NCI-H2029 treated with DMSO at 0.1 percent for 48 hours (cell line): Measurements from ENCODE around the gene TM9SF4.
"Not testable (repeated sequence)": the region's sequence is repeated elsewhere in the genome, so short reads cannot be mapped to it uniquely, and the experiment has no call there.

Experiments
- DNase-seq: peaks from one replicate; lab custom pipeline; 2025; lab: John Stamatoyannopoulos, UW

The TM9SF4 gene

GRCh38 chr20:32158351-32158750 lies 48.8 kb downstream of the TM9SF4 start:
- no peak for DNase-seq

GRCh38 chr20:32158943-32159660 lies 49.6 kb downstream of the TM9SF4 start:
- no peak for DNase-seq

DNA sequence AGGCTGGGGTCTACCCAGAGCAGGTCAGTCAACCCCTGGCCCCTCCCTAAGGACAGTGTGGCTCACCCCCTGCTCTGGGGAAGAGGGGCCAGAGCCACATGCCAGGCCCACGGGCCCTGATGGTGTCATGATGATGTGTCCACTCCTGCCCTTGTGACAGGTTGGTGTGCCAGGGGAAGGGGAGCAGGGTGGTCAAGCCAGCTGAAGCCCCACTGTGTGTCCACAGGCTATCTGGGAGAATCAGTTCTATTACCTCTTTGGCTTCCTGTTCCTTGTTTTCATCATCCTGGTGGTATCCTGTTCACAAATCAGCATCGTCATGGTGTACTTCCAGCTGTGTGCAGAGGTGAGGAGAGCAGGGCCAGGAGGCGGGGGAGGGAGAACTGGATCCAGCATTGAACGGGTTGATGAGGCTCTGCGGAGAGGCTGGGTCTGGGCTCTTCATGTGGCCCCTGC lies 50.3 kb downstream of the TM9SF4 start:
- DNase-seq, result no peak

- no peak for DNase-seq
Measured at GRCh38 chr20:32160341-32160740, 50.8 kb downstream of the TM9SF4 start.

GRCh38 chr20:32162351-32162750 lies 52.8 kb downstream of the TM9SF4 start:
- no peak for DNase-seq

DNA sequence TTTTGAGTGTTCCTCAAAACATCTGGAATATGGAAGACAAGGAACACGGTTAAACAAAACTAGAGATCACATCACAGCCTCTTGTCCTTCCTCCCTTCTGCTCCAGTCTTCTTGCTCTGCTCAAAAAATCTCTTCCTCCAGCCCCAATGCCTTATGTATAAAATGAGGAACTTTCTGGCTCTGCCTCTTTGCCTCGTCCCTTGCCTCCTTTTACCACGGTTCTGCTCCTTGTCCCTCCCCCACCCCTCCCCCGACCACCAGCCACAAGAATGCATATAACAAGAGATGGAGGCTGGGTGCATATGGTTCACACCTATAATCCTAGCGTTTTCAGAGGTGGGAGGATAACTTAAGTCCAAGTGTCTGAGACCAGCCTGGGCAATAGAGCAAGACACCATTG lies 54.4 kb downstream of the TM9SF4 start:
- DNase-seq, result no peak

- DNase-seq, result no peak
Measured at GRCh38 chr20:32164984-32165735, 55.6 kb downstream of the TM9SF4 start.

DNA sequence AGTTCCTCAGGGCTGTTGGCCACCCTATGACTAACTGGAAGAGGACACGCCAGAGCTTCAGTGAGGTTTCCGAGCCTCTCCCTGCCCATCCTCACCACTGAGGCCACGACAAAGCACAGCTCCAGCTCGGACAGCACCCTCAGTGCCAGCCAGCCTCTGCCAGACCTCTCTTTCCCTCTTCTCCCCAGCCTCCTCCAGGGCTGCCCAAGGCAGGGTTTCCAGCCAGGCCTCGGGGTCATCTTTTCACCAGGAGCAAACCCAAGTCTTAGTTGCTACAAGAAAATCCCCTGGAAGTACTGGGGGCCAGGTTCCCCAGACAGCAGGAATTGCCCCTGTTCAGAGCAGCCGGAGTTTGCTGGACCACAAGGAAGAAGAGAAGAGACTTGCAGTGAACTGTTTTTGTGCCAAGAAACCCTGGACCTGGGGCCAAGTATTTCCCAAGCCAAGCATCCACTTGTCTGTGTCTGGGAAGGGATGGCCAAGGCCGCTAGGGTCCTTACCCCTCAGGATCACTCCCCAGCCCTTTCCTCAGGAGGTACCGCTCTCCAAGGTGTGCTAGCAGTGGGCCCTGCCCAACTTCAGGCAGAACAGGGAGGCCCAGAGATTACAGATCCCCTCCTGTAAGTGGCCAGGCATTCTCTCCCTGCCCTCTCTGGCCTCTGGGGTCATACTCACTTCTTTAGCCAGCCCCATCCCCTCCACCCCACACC lies 56.5 kb downstream of the TM9SF4 start:
- DNase-seq, result no peak

GRCh38 chr20:32167552-32167951 lies 58.0 kb downstream of the TM9SF4 start:
- DNase-seq, result no peak

DNA sequence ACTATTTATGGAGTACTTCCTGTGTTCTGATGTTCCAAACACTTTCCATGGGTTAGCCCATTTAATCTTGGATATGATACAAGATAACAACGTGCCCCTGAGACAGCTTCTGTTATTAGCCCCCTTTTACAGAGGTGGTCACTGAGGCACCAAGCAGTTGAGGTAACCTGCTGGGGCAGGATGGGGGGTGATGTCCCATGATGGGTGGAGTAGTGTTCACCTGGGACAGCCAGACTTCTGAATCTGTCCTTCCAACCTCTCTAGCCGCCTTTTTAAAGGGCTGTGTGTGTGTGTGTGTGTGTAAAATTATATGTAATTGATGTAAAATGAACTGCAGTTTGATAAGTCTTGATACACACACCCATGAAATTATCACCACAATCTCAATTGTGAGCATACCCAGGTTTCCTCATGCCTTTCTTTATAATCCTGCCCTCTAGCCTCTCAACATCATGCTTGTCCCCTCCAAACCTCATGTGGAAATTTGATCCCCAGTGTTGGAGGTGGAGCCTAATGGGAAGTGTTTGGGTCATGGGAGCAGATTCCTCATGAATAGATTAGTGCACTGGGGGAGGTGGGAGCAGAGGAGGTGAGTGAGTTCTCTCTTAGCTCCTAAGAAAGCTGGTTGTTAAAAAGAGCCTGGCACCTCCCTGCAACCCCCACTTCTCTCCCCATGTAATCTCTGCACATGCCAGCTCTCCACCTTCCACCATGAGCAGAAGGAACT lies 58.8 kb downstream of the TM9SF4 start:
- no peak for DNase-seq

DNA sequence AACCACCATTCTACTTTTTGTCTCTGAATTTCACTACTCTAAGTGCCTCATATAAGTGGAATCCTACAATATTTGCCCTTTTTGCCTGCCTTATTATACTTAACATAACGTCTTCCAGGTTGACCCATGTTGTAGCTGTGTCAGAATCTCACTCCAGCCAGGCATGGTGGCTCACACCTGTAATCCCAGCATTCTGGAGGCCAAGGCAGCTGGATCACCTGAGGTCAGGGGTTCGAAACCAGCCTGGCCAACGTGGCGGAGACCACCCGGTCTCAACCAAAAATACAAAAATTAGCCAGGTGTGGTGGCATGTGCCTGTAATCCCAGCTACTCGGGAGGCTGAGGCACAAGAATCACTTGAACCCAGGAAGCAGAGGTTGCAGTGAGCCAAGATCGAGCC lies 68.2 kb downstream of the TM9SF4 start:
- DNase-seq, result not testable (repeated sequence)

DNA sequence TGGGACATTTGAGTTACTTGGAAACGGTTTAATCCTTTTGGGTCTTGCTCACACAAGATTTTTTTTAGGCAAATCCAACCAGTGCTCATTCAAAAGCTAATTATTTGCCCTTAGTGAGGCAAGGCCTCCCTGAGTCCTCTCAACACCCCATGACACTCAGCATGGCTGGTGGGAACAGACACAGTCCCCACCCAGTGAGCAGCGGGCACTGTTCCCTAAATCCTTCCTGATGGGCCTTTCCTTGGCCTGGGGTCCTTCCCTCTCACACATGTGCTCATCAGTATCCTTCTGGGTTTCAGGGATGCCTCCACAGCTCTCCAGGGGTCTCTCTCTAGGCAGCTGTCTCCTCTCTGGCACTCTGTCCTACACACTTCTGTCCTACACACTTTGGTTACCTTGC lies 70.0 kb downstream of the TM9SF4 start:
- DNase-seq, result no peak

DNA sequence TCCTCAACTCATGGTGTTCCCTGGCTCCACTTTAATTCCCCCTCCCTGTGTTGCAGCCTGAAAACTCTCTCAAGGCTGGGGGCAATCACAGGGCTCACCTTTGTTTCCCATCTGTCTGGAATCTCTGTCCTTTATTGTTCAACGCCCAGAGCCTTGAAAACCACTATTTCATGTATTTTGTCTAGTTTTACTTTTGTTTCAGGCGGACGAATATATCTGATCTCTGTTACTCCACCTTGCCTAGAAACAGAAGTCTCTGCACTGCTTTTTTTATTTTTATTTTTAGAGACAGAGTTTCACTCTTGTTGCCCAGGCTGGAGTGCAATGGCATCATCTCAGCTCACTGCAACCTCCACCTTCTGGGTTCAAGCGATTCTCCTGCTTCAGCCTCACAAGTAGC lies 70.4 kb downstream of the TM9SF4 start:
- DNase-seq, result no peak

GRCh38 chr20:32181606-32182005 lies 72.1 kb downstream of the TM9SF4 start:
- no peak for DNase-seq

DNA sequence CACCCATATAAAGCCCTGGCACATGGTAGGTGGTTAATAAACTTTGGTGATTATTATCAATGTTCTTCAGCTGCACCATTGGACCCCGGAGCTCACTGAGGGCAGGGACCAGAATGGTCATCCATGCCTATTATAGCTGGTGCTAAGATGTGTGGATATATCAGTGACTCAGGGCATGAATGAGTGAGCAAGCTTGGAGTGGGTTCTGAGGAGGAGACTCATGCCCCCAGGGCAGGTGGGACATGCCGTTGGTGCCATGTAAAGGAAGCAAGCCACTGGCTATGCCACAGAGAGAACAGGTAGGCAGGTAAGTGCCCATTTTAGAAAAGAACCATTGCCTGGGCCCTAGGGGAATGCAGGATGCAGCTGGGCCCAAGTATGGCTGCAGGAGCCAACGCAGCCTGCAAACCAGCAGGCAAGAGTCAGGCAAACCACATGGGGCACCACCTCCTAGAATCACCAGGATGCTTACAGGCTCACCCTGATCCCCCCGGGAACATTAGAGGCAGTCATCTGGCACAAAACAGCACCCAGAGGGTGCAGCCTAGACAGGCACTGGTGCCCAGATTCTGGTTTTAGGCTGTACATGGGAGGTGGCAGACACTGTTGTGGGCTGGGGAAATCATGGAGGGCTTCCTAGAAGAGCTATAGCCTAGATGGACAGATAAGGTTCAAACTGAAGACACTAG lies 74.6 kb downstream of the TM9SF4 start:
- DNase-seq, result no peak

DNA sequence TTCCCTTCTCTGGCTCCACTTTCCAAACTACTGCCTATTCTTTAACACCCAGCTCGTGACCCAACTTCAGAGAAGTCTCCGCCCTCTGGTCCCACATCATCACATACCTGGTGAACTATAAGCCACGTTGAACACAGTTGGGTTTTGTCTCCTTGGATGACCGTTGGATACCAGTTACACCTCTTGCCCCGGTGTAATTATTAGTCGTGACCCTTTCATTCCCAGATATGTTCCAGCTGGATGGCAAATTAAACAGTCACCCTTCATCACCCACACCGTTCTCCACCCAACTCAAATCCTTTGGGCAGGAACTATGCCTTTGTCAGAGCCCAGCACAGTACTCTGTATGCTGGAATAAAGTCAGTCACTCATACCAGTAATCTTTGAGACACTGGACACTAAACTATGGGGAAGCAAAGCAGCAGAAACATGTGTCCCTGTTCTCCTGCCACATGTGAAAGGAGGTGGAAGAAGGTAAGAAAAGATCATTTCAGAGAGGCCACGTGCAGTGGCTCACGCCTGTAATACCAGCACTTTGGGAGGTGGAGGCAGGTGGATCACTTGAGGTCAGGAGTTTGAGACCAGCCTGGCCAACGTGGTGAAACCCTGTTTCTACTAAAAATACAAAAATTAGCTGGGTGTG lies 75.6 kb downstream of the TM9SF4 start:
- DNase-seq, result no peak

- no peak for DNase-seq
Measured at GRCh38 chr20:32186506-32186905, 77.0 kb downstream of the TM9SF4 start.

DNA sequence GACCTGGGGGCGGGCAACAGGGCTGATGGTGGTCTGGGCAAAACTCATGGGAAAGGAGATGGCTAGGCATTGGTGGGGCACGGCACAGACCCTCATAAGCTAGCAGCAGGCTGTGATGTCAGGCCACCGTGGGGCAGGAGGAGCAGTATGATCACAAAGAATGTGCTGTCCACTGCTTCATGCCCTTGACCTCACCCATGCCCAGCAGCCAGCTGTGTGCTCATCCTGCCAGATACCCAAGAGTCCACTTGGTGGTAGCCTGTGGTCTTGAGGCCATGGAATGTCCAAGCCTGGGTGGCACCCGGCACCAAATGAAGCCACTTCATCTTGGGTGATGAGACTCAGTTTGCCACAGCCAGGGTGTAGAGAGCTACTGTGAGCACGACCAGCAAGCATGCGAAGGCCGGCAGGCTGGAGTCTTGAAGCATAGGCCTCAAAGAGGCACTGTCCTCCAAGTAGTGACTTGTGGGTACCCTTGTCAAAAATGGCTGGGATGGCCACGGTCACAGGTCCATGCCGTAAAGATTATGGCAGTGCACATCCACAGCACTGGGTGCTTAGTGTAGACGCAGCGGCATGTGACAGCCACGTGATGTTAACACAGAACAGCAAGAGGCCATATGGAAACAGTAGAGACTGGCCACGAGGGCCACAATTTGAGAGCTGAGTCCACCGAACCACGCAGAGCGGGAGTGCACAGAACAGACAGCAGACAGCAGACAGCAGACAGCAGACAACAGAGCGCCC lies 79.0 kb downstream of the TM9SF4 start:
- no peak for DNase-seq

DNA sequence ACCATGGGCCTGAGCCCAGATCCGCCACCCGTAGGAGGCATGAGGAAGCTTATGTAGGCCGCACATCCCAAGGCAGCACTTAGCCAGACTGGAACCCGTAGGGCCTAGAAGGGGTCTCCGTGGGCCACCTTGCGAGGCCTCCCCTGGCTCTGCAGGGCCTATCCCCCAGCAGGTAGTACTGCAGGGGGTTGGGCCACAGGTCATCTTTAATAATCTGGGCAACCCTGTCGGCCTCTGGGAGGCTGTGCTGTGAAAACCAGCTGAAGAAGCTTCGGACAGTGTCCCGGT lies 79.6 kb downstream of the TM9SF4 start:
- DNase-seq, result no peak
